Smooth muscle cell (in vitro differentiated cells): ENCODE measurements around the gene CNOT4. TPM values are rescaled to one million over a fixed set of nuclear protein-coding genes. Genes with fewer than 3 reads are reported as not detected.

Source experiments
- DNase-seq: peaks from one replicate; lab custom pipeline; 2025; ENCODE audit not compliant: unreplicated experiment; lab: John Stamatoyannopoulos, UW
- H2AFZ ChIP-seq: fragments of 200-600 bp; sonication (generic); 2 replicates; pipeline ENCODE4 v1.6.0; 2016; ENCODE audit warnings: antibody characterized with exemption, low read depth, mild to moderate bottlenecking
- H3F3A ChIP-seq: fragments of 200-600 bp; sonication (generic); 2 replicates; pipeline ENCODE4 v1.6.0; 2017; ENCODE audit warnings: antibody characterized with exemption, low read depth
- H3K27ac ChIP-seq: fragments of 200-600 bp; sonication (generic); 2 replicates; pipeline ENCODE4 v1.5.1; 2016; ENCODE audit warnings: low read depth, mild to moderate bottlenecking
- H3K27me3 ChIP-seq: fragments of 200-600 bp; sonication (generic); 2 replicates; pipeline ENCODE4 v1.6.1; 2016; ENCODE audit warnings: low read depth, mild to moderate bottlenecking
- H3K36me3 ChIP-seq: fragments of 200-600 bp; sonication (generic); 2 replicates; pipeline ENCODE4 v1.5.1; 2016; ENCODE audit warnings: low read depth
- H3K4me1 ChIP-seq: fragments of 200-600 bp; sonication (generic); 2 replicates; pipeline ENCODE4 v1.5.1; 2016; ENCODE audit warnings: low read depth
- H3K4me2 ChIP-seq: fragments of 200-600 bp; sonication (generic); 2 replicates; pipeline ENCODE4 v1.6.0; 2016; ENCODE audit warnings: mild to moderate bottlenecking
- H3K4me3 ChIP-seq: fragments of 200-600 bp; sonication (generic); 2 replicates; pipeline ENCODE4 v1.5.1; 2016; ENCODE audit warnings: mild to moderate bottlenecking
- H3K79me2 ChIP-seq: fragments of 200-600 bp; sonication (generic); 2 replicates; pipeline ENCODE4 v1.6.0; 2016; ENCODE audit warnings: low read depth, mild to moderate bottlenecking
- H3K9ac ChIP-seq: fragments of 200-600 bp; sonication (generic); 2 replicates; pipeline ENCODE4 v1.6.0; 2016; ENCODE audit warnings: low read depth
- H3K9me3 ChIP-seq: fragments of 200-600 bp; sonication (generic); replicated peaks from 2 replicates; pipeline ENCODE4 v1.5.1; 2016; ENCODE audit warnings: low read depth
- H4K20me1 ChIP-seq: fragments of 200-600 bp; sonication (generic); 2 replicates; pipeline ENCODE4 v1.6.0; 2016; ENCODE audit warnings: low read depth
- WGBS: methylation state at CpG from one replicate; pipeline ENCODE4 v1.1.7; 2016; ENCODE audit warnings: low lambda C conversion rate; 5-methylcytosine and 5-hydroxymethylcytosine counted together
- polyA plus RNA-seq: library from polyadenylated mRNA; unstranded; fragments of >200 nt; fragmentation: Nextera tagmentation; extraction: Ambion mirVana; gene quantifications from 2 replicates; pipeline ENCODE4 v1.2.1, GENCODE V29; 2016
- total RNA-seq: library from RNA; depleted of rRNA; stranded (reverse); fragments of >200 nt; gene quantifications from 2 replicates; pipeline ENCODE4 v1.2.3, GENCODE V29; 2014
- TF ChIP-seq, protein P1 (sequence below): fragments of 200-600 bp; sonication (generic); IDR thresholded peaks from 2 replicates; pipeline ENCODE4 v1.5.1; 2017; ENCODE audit warnings: borderline replicate concordance, mild to moderate bottlenecking, antibody characterized with exemption; ENCODE audit not compliant: insufficient read depth, poor library complexity, severe bottlenecking

Gene CNOT4
- total and polyA plus RNA-seq, 2 experiments from 2014 or later: 15.8 to 22.9 TPM

DNA sequence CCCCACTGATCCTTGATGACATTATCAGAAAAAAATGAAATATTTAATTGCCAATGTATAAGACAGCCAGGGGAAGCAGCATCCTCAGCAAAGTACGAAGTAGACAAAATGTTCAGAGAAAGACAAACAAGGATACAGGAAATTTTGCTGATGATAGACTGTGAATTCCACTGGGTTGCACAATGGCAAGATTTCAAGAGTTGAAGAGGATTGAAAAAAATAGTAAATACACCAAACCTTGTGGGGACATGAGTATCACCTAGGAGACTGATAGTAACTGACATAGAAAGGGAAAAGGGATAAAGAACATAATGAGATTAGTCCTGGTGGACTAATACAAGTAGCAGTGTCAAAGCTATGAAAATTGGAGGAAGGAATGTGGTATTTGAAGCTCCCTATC is 16.5 kb downstream of the CNOT4 start:
- Histone ChIP-seq H4K20me1 (peaks cover 96% of the 10 kb centered on the region), H3F3A (peaks cover 6% of the 10 kb centered on the region), H2AFZ (no peak overlapping the region), H3K4me2 (no peak overlapping the region), H3K4me1 (no peaks in the 10 kb centered on the region), H3K27me3 (no peaks in the 10 kb centered on the region), H3K9ac (no peak overlapping the region), H3K9me3 (no peaks in the 10 kb centered on the region), H3K79me2 (peaks cover 94% of the 10 kb centered on the region), H3K36me3 (no peaks in the 10 kb centered on the region), H3K4me3 (no peak overlapping the region), H3K27ac (no peak overlapping the region)
- WGBS: 100% methylated on average over 1 of the region's 1 CpG
- no peak for DNase-seq
- TF ChIP-seq, protein P1, sequence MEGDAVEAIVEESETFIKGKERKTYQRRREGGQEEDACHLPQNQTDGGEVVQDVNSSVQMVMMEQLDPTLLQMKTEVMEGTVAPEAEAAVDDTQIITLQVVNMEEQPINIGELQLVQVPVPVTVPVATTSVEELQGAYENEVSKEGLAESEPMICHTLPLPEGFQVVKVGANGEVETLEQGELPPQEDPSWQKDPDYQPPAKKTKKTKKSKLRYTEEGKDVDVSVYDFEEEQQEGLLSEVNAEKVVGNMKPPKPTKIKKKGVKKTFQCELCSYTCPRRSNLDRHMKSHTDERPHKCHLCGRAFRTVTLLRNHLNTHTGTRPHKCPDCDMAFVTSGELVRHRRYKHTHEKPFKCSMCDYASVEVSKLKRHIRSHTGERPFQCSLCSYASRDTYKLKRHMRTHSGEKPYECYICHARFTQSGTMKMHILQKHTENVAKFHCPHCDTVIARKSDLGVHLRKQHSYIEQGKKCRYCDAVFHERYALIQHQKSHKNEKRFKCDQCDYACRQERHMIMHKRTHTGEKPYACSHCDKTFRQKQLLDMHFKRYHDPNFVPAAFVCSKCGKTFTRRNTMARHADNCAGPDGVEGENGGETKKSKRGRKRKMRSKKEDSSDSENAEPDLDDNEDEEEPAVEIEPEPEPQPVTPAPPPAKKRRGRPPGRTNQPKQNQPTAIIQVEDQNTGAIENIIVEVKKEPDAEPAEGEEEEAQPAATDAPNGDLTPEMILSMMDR: no peak

DNA sequence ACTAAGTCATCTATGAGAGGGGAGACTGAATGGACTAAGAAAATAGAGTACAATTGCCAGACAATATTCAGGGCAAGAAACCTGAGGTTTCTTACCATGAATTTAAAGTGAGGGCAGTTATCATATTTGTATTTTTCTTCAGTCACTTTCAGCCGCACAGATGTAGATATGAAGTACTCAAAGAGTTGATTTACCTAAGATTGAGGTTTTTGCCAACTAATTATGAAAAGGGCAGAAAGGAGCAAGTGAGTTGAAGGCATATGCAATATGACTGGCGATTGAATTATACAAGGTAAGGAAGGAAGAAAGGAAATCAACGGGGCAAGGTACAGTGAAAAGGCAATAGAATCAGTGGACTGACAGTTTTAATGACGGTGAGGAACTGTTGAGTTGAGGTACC is 17.8 kb downstream of the CNOT4 start:
- peaks cover 96% of the 10 kb centered on the region for H4K20me1 ChIP-seq
- H3K9me3 ChIP-seq: no peaks in the 10 kb centered on the region
- H3K79me2 ChIP-seq: peaks cover 94% of the 10 kb centered on the region
- peaks cover 6% of the 10 kb centered on the region for H3F3A ChIP-seq
- no peaks in the 10 kb centered on the region for H3K36me3 ChIP-seq
- no peaks in the 10 kb centered on the region for H3K27me3 ChIP-seq
- no peak overlapping the region for H3K4me3 ChIP-seq
- no peak overlapping the region for H3K9ac ChIP-seq
- DNase-seq: no peak
- no peak overlapping the region for H3K4me2 ChIP-seq
- H2AFZ ChIP-seq: no peak overlapping the region
- no peaks in the 10 kb centered on the region for H3K4me1 ChIP-seq
- H3K27ac ChIP-seq: no peak overlapping the region
- WGBS: 96% methylated on average over 4 of the region's 4 CpGs
- TF ChIP-seq, protein P1: no peak

DNA sequence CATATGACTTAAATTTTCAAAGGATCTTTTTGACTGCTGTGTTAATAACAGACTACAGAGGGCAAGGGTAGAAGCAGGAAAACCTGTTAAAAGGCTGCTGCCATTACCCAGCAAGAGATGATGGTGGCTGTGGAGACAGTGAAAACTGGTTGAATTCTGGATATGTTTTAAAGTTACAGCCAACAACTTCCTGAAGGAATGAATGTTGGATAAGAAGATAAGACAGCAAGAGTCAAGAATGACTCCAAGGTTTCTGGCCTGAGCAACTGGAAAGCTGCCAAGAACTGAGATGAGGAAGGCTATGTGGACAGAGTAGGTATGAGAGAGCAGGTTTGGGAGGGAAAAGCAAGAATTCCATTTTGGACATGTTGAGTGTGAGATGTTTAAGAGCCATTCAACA is 19.1 kb downstream of the CNOT4 start:
- Histone ChIP-seq H3K4me2 (no peak overlapping the region), H3K9me3 (no peaks in the 10 kb centered on the region), H3K4me1 (no peaks in the 10 kb centered on the region), H2AFZ (no peak overlapping the region), H3K27me3 (no peaks in the 10 kb centered on the region), H3K9ac (no peak overlapping the region), H3F3A (peaks cover 6% of the 10 kb centered on the region), H4K20me1 (peaks cover 96% of the 10 kb centered on the region), H3K79me2 (peaks cover 92% of the 10 kb centered on the region), H3K4me3 (no peak overlapping the region), H3K36me3 (no peaks in the 10 kb centered on the region), H3K27ac (no peak overlapping the region)
- no peak for DNase-seq
- TF ChIP-seq, protein P1: no peak

DNA sequence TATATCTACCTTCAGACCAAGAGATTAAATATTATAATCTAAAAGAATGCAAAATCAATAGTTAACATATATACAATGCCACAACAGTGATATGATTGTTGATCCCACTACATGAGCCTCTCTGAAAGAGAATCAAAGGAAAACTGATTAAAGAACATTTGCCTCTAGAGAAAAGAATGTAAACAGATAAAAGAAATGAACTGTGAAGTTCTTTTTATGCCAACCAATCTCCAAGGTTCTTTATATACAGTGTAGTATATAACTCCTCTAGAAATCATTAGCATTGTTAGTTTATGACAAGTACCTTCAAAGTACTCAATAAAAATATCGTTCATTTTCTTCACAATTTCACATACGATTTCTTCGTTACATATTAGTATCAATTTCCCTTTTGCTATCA is 20.1 kb downstream of the CNOT4 start:
- Histone ChIP-seq H3F3A (peaks cover 6% of the 10 kb centered on the region), H3K9me3 (no peaks in the 10 kb centered on the region), H4K20me1 (peaks cover 98% of the 10 kb centered on the region), H3K27me3 (no peaks in the 10 kb centered on the region), H3K36me3 (no peaks in the 10 kb centered on the region), H2AFZ (no peak overlapping the region), H3K79me2 (peaks cover 96% of the 10 kb centered on the region), H3K27ac (no peak overlapping the region), H3K4me1 (no peaks in the 10 kb centered on the region), H3K9ac (no peak overlapping the region), H3K4me2 (no peak overlapping the region), H3K4me3 (no peak overlapping the region)
- 98% methylated on average over 3 of the region's 3 CpGs for WGBS
- TF ChIP-seq, protein P1: no peak
- no peak for DNase-seq
